ENCODE results near the gene RABEPK. TPM values are rescaled to one million over a fixed set of nuclear protein-coding genes. Genes with fewer than 3 reads are reported as not detected.
"Not testable (repeated sequence)": the region's sequence is repeated elsewhere in the genome, so short reads cannot be mapped to it uniquely, and the experiment has no call there.

The RABEPK gene
- total RNA-seq, 6 experiments from 2014 or later: 9.4 to 27.4 (median 21.5) TPM

- 58% methylated on average over 6 of the region's 6 CpGs for WGBS (ENCODE audit: insufficient coverage, low coverage, low lambda C conversion rate, missing lambda C conversion rate)
- Histone ChIP-seq H3K27ac (no peak overlapping the region), H3K9me3 (no peaks in the 10 kb centered on the region), H3K4me1 (peaks cover 0 to 4% (median 0%) of the 10 kb centered on the region in 4 donors), H3K27me3 (no peaks in the 10 kb centered on the region), H3K36me3 (peaks cover 0 to 17% (median 10%) of the 10 kb centered on the region in 4 donors), H3K4me3 (no peak overlapping the region)
- ATAC-seq (peak in 1 of 4 donors; percentile 28), DNase-seq (no peak)
- TF ChIP-seq CTCF (IDR thresholded peaks at IDR 0.05): no peak
- no peak for TF ChIP-seq POLR2A (IDR thresholded peaks at IDR 0.05)
- intact Hi-C loops (cut with DNase I): no loop called here
Observed at GRCh38 chr9:125172031-125172755, 28.1 kb upstream of the RABEPK start.

- no peaks in the 10 kb centered on the region for H3K36me3 ChIP-seq
- no peak for TF ChIP-seq CTCF (IDR thresholded peaks at IDR 0.05)
- no peak for TF ChIP-seq POLR2A (IDR thresholded peaks at IDR 0.05)
- 96% methylated on average over 3 of the region's 3 CpGs for WGBS (ENCODE audit: insufficient coverage, low coverage, low lambda C conversion rate, missing lambda C conversion rate)
- H3K27me3 ChIP-seq: no peaks in the 10 kb centered on the region
- ATAC-seq: no peak
- H3K4me3 ChIP-seq: no peak overlapping the region
- intact Hi-C loops (cut with DNase I): no loop called here
- DNase-seq: no peak
- H3K27ac ChIP-seq: no peak overlapping the region
- no peaks in the 10 kb centered on the region for H3K9me3 ChIP-seq
- peaks cover 0 to 4% (median 0%) of the 10 kb centered on the region in 4 donors for H3K4me1 ChIP-seq
Observed at GRCh38 chr9:125176636-125177035, 23.7 kb upstream of the RABEPK start.

GRCh38 chr9:125177888-125178287 is 22.5 kb upstream of the RABEPK start:
- DNase-seq (no peak), ATAC-seq (no peak)
- peaks cover 0 to under 1% (median 0%) of the 10 kb centered on the region in 4 donors for H3K4me1 ChIP-seq
- no peaks in the 10 kb centered on the region for H3K27me3 ChIP-seq
- H3K9me3 ChIP-seq: no peaks in the 10 kb centered on the region
- no peaks in the 10 kb centered on the region for H3K36me3 ChIP-seq
- WGBS (ENCODE audit: insufficient coverage, low coverage, low lambda C conversion rate, missing lambda C conversion rate): 100% methylated on average over 1 of the region's 1 CpG
- no peak overlapping the region for H3K4me3 ChIP-seq
- no peak for TF ChIP-seq POLR2A (IDR thresholded peaks at IDR 0.05)
- TF ChIP-seq CTCF (IDR thresholded peaks at IDR 0.05): no peak
- no peak overlapping the region for H3K27ac ChIP-seq
- intact Hi-C loops (cut with DNase I): no loop called here

- intact Hi-C loops (cut with DNase I); H3K9me3 ChIP-seq; H3K27ac ChIP-seq; H3K36me3 ChIP-seq; H3K27me3 ChIP-seq; H3K4me3 ChIP-seq; DNase-seq; ATAC-seq: not testable (repeated sequence)
- WGBS (ENCODE audit: insufficient coverage, low coverage, low lambda C conversion rate, missing lambda C conversion rate): 90% methylated on average over 3 of the region's 4 CpGs
- peaks cover 0 to 18% (median 6%) of the 10 kb centered on the region in 4 donors for H3K4me1 ChIP-seq
Observed at GRCh38 chr9:125179776-125180175, 20.6 kb upstream of the RABEPK start.

GRCh38 chr9:125180876-125181275 is 19.5 kb upstream of the RABEPK start:
- DNase-seq (no peak), ATAC-seq (no peak)
- Histone ChIP-seq H3K27me3 (no peaks in the 10 kb centered on the region), H3K4me1 (peaks cover 0 to 18% (median 6%) of the 10 kb centered on the region in 4 donors), H3K27ac (no peak overlapping the region), H3K9me3 (no peaks in the 10 kb centered on the region), H3K4me3 (no peak overlapping the region), H3K36me3 (no peaks in the 10 kb centered on the region)
- WGBS (ENCODE audit: insufficient coverage, low coverage, low lambda C conversion rate, missing lambda C conversion rate): 73% methylated on average over 2 of the region's 9 CpGs
- no peak for TF ChIP-seq CTCF (IDR thresholded peaks at IDR 0.05)
- intact Hi-C loops (cut with DNase I): no loop called here

- peaks cover 0 to 18% (median 6%) of the 10 kb centered on the region in 4 donors for H3K4me1 ChIP-seq
- H3K4me3 ChIP-seq; H3K36me3 ChIP-seq; H3K27me3 ChIP-seq; H3K9me3 ChIP-seq; DNase-seq; H3K27ac ChIP-seq; ATAC-seq; intact Hi-C loops (cut with DNase I): not testable (repeated sequence)
- WGBS (ENCODE audit: insufficient coverage, low coverage, low lambda C conversion rate, missing lambda C conversion rate): 87% methylated on average over 4 of the region's 4 CpGs
Observed at GRCh38 chr9:125181756-125182155, 18.6 kb upstream of the RABEPK start.
